Mesendoderm (in vitro differentiated cells): ENCODE results near the gene ZSCAN23.

Experiments used
- DNase-seq: peaks from one replicate; pipeline ENCODE4 v3.0.0; 2013
- H2AK5ac ChIP-seq: 2 replicates; pipeline ENCODE4 v1.6.1; 2013; ENCODE audit warnings: low read length, inconsistent platforms
- H2BK120ac ChIP-seq: 2 replicates; pipeline ENCODE4 v1.6.1; 2013; ENCODE audit warnings: low read depth, mild to moderate bottlenecking, low read length, moderate library complexity, mixed read lengths
- H2BK15ac ChIP-seq: replicated peaks from 2 replicates; pipeline ENCODE4 v1.6.1; 2013; ENCODE audit warnings: low read depth, mild to moderate bottlenecking, moderate library complexity
- H2BK5ac ChIP-seq: 2 replicates; pipeline ENCODE4 v1.6.1; 2013; ENCODE audit warnings: low read length, inconsistent platforms
- H3K18ac ChIP-seq: 2 replicates; pipeline ENCODE4 v1.6.1; 2013; ENCODE audit warnings: mild to moderate bottlenecking, low read length, mixed read lengths
- H3K23ac ChIP-seq: one replicate; pipeline ENCODE4 v1.6.1; 2013; ENCODE audit warnings: low read length
- H3K27ac ChIP-seq: 2 replicates; pipeline ENCODE4 v1.5.1; 2013; ENCODE audit warnings: low read depth, mild to moderate bottlenecking, inconsistent platforms, low read length, moderate library complexity
- H3K27me3 ChIP-seq: 2 replicates; pipeline ENCODE4 v1.6.1; 2013; ENCODE audit warnings: low read length, control low read depth, mild to moderate bottlenecking, inconsistent platforms; ENCODE audit not compliant: insufficient read depth, poor library complexity
- H3K36me3 ChIP-seq: 2 replicates; pipeline ENCODE4 v1.6.1; 2013; ENCODE audit warnings: low read length, inconsistent platforms; ENCODE audit not compliant: control insufficient read depth, insufficient read depth
- H3K4ac ChIP-seq: one replicate; pipeline ENCODE4 v1.6.1; 2013; ENCODE audit warnings: low read depth, mild to moderate bottlenecking, low read length, moderate library complexity
- H3K4me1 ChIP-seq: 2 replicates; pipeline ENCODE4 v1.6.1; 2013; ENCODE audit warnings: low read depth, low read length, inconsistent platforms; ENCODE audit not compliant: control insufficient read depth
- H3K4me2 ChIP-seq: 2 replicates; pipeline ENCODE4 v1.6.1; 2013; ENCODE audit warnings: low read length
- H3K4me3 ChIP-seq: 2 replicates; pipeline ENCODE4 v1.5.1; 2013; ENCODE audit warnings: mild to moderate bottlenecking, low read length
- H3K56ac ChIP-seq: one replicate; pipeline ENCODE4 v1.6.1; 2013; ENCODE audit warnings: low read length
- H3K79me1 ChIP-seq: 2 replicates; pipeline ENCODE4 v1.6.1; 2013; ENCODE audit warnings: low read length, inconsistent platforms
- H3K79me2 ChIP-seq: 2 replicates; pipeline ENCODE4 v1.6.1; 2013; ENCODE audit warnings: mild to moderate bottlenecking, low read length; ENCODE audit not compliant: control insufficient read depth, insufficient read depth
- H3K9ac ChIP-seq: 2 replicates; pipeline ENCODE4 v1.6.1; 2013; ENCODE audit warnings: low read length, inconsistent platforms
- H4K5ac ChIP-seq: one replicate; pipeline ENCODE4 v1.6.1; 2013; ENCODE audit warnings: low read length
- H4K8ac ChIP-seq: one replicate; pipeline ENCODE4 v1.6.1; 2013; ENCODE audit warnings: low read depth, mild to moderate bottlenecking, control low read depth, low read length, moderate library complexity
- WGBS: extraction: QIAGEN DNeasy Blood & Tissue Kit; methylation state at CpG from one replicate; pipeline ENCODE4 v1.1.7; 2013; ENCODE audit warnings: low lambda C conversion rate, missing lambda C conversion rate; ENCODE audit not compliant: insufficient coverage; ENCODE audit errors: extremely low coverage; 5-methylcytosine and 5-hydroxymethylcytosine counted together

ZSCAN23 gene

GRCh38 chr6:28433119-28433518 lies 10.2 kb downstream of the ZSCAN23 start:
- no peaks in the 10 kb centered on the region for H3K79me2 ChIP-seq
- H3K27ac ChIP-seq = no peak overlapping the region

GRCh38 chr6:28429781-28430180 lies 13.5 kb downstream of the ZSCAN23 start:
- H3K27me3 ChIP-seq = no peaks in the 10 kb centered on the region
- H2BK5ac ChIP-seq = no peak overlapping the region
- no CpG with 5 or more reads among the region's 16 CpGs for WGBS
- H2BK120ac ChIP-seq = no peak overlapping the region
- no peak overlapping the region for H3K23ac ChIP-seq
- no peaks in the 10 kb centered on the region for H3K79me1 ChIP-seq
- H3K9ac ChIP-seq = no peak overlapping the region
- no peak overlapping the region for H3K4me2 ChIP-seq
- no peak overlapping the region for H2AK5ac ChIP-seq
- H4K8ac ChIP-seq = no peak overlapping the region
- H3K36me3 ChIP-seq = no peaks in the 10 kb centered on the region
- no peak overlapping the region for H4K5ac ChIP-seq
- H3K4me1 ChIP-seq = no peaks in the 10 kb centered on the region
- no peaks in the 10 kb centered on the region for H3K79me2 ChIP-seq
- no peak for DNase-seq
- no peak overlapping the region for H3K27ac ChIP-seq
- no peak overlapping the region for H3K18ac ChIP-seq
- H2BK15ac ChIP-seq = no peak overlapping the region
- no peak overlapping the region for H3K56ac ChIP-seq
- no peak overlapping the region for H3K4ac ChIP-seq
- H3K4me3 ChIP-seq = no peak overlapping the region

More at GRCh38 chr6:28433119-28433518, 10.2 kb downstream of the ZSCAN23 start:
- H3K79me1 ChIP-seq = no peaks in the 10 kb centered on the region
- DNase-seq = no peak
- H3K18ac ChIP-seq = no peak overlapping the region
- no peak overlapping the region for H3K56ac ChIP-seq
- no peak overlapping the region for H3K23ac ChIP-seq
- H3K27me3 ChIP-seq = no peaks in the 10 kb centered on the region
- H3K4me3 ChIP-seq = no peak overlapping the region
- no peak overlapping the region for H3K4me2 ChIP-seq
- no peak overlapping the region for H3K4ac ChIP-seq
- no peak overlapping the region for H2BK15ac ChIP-seq
- H4K5ac ChIP-seq = no peak overlapping the region
- no peak overlapping the region for H2BK120ac ChIP-seq
- H4K8ac ChIP-seq = no peak overlapping the region
- H3K36me3 ChIP-seq = no peaks in the 10 kb centered on the region
- no peak overlapping the region for H2BK5ac ChIP-seq
- no peak overlapping the region for H3K9ac ChIP-seq
- no peak overlapping the region for H2AK5ac ChIP-seq
- no peaks in the 10 kb centered on the region for H3K4me1 ChIP-seq

- Histone ChIP-seq H2BK5ac (no peak overlapping the region), H3K4me2 (no peak overlapping the region), H3K4me1 (no peaks in the 10 kb centered on the region), H3K9ac (no peak overlapping the region), H3K79me2 (no peaks in the 10 kb centered on the region), H3K27me3 (no peaks in the 10 kb centered on the region), H4K5ac (no peak overlapping the region), H3K56ac (no peak overlapping the region), H3K36me3 (no peaks in the 10 kb centered on the region), H3K27ac (no peak overlapping the region), H2BK15ac (no peak overlapping the region), H2BK120ac (no peak overlapping the region), H3K4ac (no peak overlapping the region), H3K79me1 (no peaks in the 10 kb centered on the region), H2AK5ac (no peak overlapping the region), H3K18ac (no peak overlapping the region), H3K4me3 (no peak overlapping the region), H4K8ac (no peak overlapping the region), H3K23ac (no peak overlapping the region)
- WGBS = no CpG with 5 or more reads among the region's 4 CpGs
- DNase-seq = no peak
Observed at GRCh38 chr6:28425944-28426541, 17.2 kb downstream of the ZSCAN23 start.

- H3K9ac ChIP-seq = no peak overlapping the region
- no peaks in the 10 kb centered on the region for H3K79me1 ChIP-seq
- no peak overlapping the region for H4K5ac ChIP-seq
- no peaks in the 10 kb centered on the region for H3K36me3 ChIP-seq
- H3K18ac ChIP-seq = no peak overlapping the region
- no peaks in the 10 kb centered on the region for H3K27me3 ChIP-seq
- H3K4me3 ChIP-seq = no peak overlapping the region
- H3K23ac ChIP-seq = no peak overlapping the region
- no peak overlapping the region for H3K4ac ChIP-seq
- no peak overlapping the region for H2AK5ac ChIP-seq
- no peak overlapping the region for H2BK5ac ChIP-seq
- H3K4me2 ChIP-seq = no peak overlapping the region
- DNase-seq = no peak
- no peaks in the 10 kb centered on the region for H3K79me2 ChIP-seq
- H3K56ac ChIP-seq = no peak overlapping the region
- H3K4me1 ChIP-seq = no peaks in the 10 kb centered on the region
- no peak overlapping the region for H2BK120ac ChIP-seq
- H4K8ac ChIP-seq = no peak overlapping the region
- H3K27ac ChIP-seq = no peak overlapping the region
- H2BK15ac ChIP-seq = no peak overlapping the region
Observed at GRCh38 chr6:28424163-28424562, 19.1 kb downstream of the ZSCAN23 start.

- Histone ChIP-seq H3K4me3 (no peak overlapping the region), H3K27ac (no peak overlapping the region), H3K23ac (no peak overlapping the region), H4K5ac (no peak overlapping the region), H3K4me2 (no peak overlapping the region), H3K27me3 (no peaks in the 10 kb centered on the region), H3K36me3 (no peaks in the 10 kb centered on the region), H3K79me1 (no peaks in the 10 kb centered on the region), H3K4ac (no peak overlapping the region), H3K56ac (no peak overlapping the region), H3K18ac (no peak overlapping the region), H3K79me2 (no peaks in the 10 kb centered on the region), H3K4me1 (no peaks in the 10 kb centered on the region), H4K8ac (no peak overlapping the region), H2BK120ac (no peak overlapping the region), H2AK5ac (no peak overlapping the region), H2BK15ac (no peak overlapping the region), H2BK5ac (no peak overlapping the region), H3K9ac (no peak overlapping the region)
- DNase-seq = no peak
- no CpG with 5 or more reads among the region's 1 CpG for WGBS
Observed at GRCh38 chr6:28423546-28423945, 19.7 kb downstream of the ZSCAN23 start.

- no peak overlapping the region for H2BK15ac ChIP-seq
- no peak overlapping the region for H3K27ac ChIP-seq
- H2AK5ac ChIP-seq = no peak overlapping the region
- no peaks in the 10 kb centered on the region for H3K79me2 ChIP-seq
- no peak overlapping the region for H3K4ac ChIP-seq
- no peak overlapping the region for H4K8ac ChIP-seq
- H3K36me3 ChIP-seq = no peaks in the 10 kb centered on the region
- H3K4me3 ChIP-seq = no peak overlapping the region
- no peak overlapping the region for H3K18ac ChIP-seq
- no peak overlapping the region for H3K9ac ChIP-seq
- H3K23ac ChIP-seq = no peak overlapping the region
- H2BK120ac ChIP-seq = no peak overlapping the region
- no peak for DNase-seq
- no peak overlapping the region for H2BK5ac ChIP-seq
- H3K4me2 ChIP-seq = no peak overlapping the region
- H3K79me1 ChIP-seq = no peaks in the 10 kb centered on the region
- H3K4me1 ChIP-seq = no peaks in the 10 kb centered on the region
- H3K27me3 ChIP-seq = no peaks in the 10 kb centered on the region
- H4K5ac ChIP-seq = no peak overlapping the region
- H3K56ac ChIP-seq = no peak overlapping the region
Observed at GRCh38 chr6:28413681-28414080, 29.6 kb downstream of the ZSCAN23 start.
